Measurements from ENCODE around the gene RAB43. TPM values are rescaled to one million over a fixed set of nuclear protein-coding genes. Genes with fewer than 3 reads are reported as not detected.
"Not testable (repeated sequence)": the region's sequence is repeated elsewhere in the genome, so short reads cannot be mapped to it uniquely, and the experiment has no call there.

RAB43 gene
- 8.6 TPM for total RNA-seq

DNA sequence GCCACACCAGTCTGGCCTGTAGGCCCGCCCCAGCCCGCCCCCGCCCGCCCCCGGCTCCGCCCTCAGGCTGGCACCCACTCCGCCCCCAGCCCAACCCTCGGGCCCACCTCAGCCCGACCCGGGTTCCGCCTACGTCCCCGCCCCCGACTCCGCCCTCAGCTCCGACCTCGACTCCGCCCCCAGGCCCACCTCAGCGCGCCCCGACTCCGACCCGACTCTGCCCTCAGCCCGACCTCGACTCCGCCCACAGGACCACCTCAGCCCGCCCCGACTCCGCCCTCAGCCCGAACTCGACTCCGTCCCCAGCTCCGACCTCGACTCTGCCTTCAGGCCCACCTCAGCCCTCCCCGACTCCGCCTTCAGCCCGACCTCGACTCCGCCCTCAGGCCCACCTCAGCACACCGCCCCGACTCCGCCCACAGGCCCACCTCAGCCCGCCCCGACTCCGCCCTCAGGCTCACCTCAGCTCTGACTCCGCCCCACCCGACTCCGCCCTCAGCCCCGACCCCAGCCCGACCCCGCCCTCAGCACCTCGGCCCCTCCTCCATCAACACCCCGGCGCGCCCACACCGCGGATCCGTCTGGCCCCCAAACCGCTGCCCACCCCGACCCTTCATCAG, at the start of gene RAB43:
TSS of gene RAB43 (minus strand) at position 13 of the 620 bp plus-strand sequence. CDS start 315 bp downstream, outside the sequence.
- no peak for TF ChIP-seq POLR2A (IDR thresholded peaks at IDR 0.05)
- TF ChIP-seq POLR2AphosphoS5 (IDR thresholded peaks at IDR 0.05; ENCODE audit: insufficient read depth in 1 of 2, low read depth in 1 of 2): no peak
- TF ChIP-seq, protein P1, sequence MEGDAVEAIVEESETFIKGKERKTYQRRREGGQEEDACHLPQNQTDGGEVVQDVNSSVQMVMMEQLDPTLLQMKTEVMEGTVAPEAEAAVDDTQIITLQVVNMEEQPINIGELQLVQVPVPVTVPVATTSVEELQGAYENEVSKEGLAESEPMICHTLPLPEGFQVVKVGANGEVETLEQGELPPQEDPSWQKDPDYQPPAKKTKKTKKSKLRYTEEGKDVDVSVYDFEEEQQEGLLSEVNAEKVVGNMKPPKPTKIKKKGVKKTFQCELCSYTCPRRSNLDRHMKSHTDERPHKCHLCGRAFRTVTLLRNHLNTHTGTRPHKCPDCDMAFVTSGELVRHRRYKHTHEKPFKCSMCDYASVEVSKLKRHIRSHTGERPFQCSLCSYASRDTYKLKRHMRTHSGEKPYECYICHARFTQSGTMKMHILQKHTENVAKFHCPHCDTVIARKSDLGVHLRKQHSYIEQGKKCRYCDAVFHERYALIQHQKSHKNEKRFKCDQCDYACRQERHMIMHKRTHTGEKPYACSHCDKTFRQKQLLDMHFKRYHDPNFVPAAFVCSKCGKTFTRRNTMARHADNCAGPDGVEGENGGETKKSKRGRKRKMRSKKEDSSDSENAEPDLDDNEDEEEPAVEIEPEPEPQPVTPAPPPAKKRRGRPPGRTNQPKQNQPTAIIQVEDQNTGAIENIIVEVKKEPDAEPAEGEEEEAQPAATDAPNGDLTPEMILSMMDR (IDR thresholded peaks at IDR 0.05): no peak
- Histone ChIP-seq H3K27me3 (no peaks in the 10 kb centered on the region), H3K27ac (peak within 1 kb of the TSS; percentile 95), H3K9me3 (no peaks in the 10 kb centered on the region), H3K36me3 (no peaks in the 10 kb centered on the region), H3K4me3 (peak within 1 kb of the TSS; percentile 68 to 85), H3K4me1 (peaks cover 28% of the 10 kb centered on the region)
- DNase-seq (ENCODE audit: extremely low spot score in 2 of 2): peak in 1 of 2 donors; percentile 90
- intact Hi-C loops (cut with DNase I): loop anchor here (10.0 kb wide), 1 partner anchor 67 kb away; no protein-coding TSS in a partner anchor

DNA sequence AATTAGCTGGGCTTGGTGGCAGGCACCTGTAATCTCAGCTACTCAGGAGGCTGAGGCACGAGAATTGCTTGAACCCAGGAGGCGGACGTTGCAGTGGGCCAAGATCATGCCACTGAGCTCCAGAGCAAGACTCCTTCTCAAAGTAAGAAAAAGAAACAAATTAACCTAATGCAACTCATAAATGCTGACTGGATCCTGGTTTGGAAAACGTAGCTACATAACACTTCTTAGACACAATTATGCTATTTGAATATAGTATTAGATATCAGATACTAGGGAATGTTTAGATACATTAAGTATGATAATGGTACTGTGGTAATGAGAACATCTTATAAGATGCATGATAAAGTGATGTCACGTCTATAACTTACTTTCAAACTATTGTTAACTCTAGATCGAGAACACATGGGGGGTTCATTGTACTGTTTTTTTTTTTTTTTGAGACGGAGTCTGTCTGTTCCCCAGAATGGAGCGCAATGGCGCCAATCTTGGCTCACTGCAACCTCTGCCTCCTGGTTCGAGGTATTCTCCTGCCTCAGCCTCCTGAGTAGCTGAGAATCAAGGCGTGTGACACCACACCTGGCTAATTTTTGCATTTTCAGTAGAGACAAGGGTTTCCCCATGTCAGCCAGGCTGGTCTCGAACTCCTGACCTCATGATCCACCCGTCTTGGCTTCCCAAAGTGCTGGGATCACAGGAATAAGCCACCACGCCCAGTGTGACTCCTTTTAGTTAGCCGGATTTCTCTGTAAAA, 45.2 kb upstream of the RAB43 start:
- Histone ChIP-seq H3K4me3 (no peak overlapping the region), H3K4me1 (peaks cover 10% of the 10 kb centered on the region), H3K36me3 (peaks cover 0 to 64% of the 10 kb centered on the region in 2 donors), H3K27ac (no peak overlapping the region), H3K27me3 (no peaks in the 10 kb centered on the region), H3K9me3 (no peaks in the 10 kb centered on the region)
- intact Hi-C loops (cut with DNase I): no loop called here
- no peak for DNase-seq (ENCODE audit: extremely low spot score in 2 of 2)
- TF ChIP-seq POLR2A (IDR thresholded peaks at IDR 0.05) (no peak), POLR2AphosphoS5 (IDR thresholded peaks at IDR 0.05; ENCODE audit: insufficient read depth in 1 of 2, low read depth in 1 of 2) (no peak)
- TF ChIP-seq, protein P1 (IDR thresholded peaks at IDR 0.05): no peak

DNA sequence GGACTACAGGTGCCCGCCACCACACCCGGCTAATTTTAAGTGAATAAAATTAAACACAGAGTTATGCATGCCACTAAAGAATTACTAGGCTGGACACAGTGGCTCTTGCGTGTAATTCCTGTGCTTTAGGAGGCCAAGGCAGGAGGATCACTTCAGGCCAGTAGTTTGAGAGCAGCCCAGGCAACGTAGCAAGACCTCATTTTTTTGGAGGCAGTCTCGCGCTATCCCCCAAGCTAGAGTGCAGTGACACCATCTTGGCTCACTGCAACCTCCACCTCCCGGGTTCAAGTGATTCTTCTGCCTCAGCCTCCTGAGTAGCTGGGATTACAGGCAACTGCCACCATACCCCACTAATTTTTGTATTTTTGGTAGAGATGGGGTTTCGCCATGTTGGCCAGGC, 44.0 kb upstream of the RAB43 start:
- intact Hi-C loops (cut with DNase I); DNase-seq (ENCODE audit: extremely low spot score in 2 of 2); H3K27ac ChIP-seq; H3K9me3 ChIP-seq; H3K4me3 ChIP-seq; H3K27me3 ChIP-seq: not testable (repeated sequence)
- Histone ChIP-seq H3K36me3 (peaks cover 0 to 53% of the 10 kb centered on the region in 2 donors), H3K4me1 (peaks cover 11% of the 10 kb centered on the region)

DNA sequence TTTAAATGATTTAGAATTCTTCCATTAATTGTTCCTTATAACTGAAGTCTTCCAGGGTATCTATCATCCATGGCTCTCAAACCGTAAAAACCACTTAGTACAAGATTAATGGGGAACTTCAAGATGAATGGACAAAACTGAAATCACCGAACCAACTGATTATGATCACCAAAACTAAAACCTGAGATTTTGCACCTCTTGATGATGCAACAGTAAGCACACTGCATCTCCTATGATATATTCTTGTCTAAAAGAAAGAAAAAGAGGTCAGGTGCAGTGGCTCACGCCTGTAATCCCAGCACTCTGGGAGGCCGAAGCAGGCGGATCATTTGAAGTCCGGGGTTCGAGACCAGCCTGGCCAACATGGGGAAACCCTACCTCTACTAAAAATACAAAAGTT, 42.9 kb upstream of the RAB43 start:
- Histone ChIP-seq H3K36me3 (peaks cover 0 to 42% of the 10 kb centered on the region in 2 donors), H3K9me3 (no peaks in the 10 kb centered on the region), H3K27me3 (no peaks in the 10 kb centered on the region), H3K4me1 (peaks cover 17% of the 10 kb centered on the region), H3K4me3 (no peak overlapping the region), H3K27ac (no peak overlapping the region)
- TF ChIP-seq, protein P1 (IDR thresholded peaks at IDR 0.05): no peak
- TF ChIP-seq POLR2AphosphoS5 (IDR thresholded peaks at IDR 0.05; ENCODE audit: insufficient read depth in 1 of 2, low read depth in 1 of 2): no peak
- TF ChIP-seq POLR2A (IDR thresholded peaks at IDR 0.05): no peak
- no peak for DNase-seq (ENCODE audit: extremely low spot score in 2 of 2)
- intact Hi-C loops (cut with DNase I): no loop called here

DNA sequence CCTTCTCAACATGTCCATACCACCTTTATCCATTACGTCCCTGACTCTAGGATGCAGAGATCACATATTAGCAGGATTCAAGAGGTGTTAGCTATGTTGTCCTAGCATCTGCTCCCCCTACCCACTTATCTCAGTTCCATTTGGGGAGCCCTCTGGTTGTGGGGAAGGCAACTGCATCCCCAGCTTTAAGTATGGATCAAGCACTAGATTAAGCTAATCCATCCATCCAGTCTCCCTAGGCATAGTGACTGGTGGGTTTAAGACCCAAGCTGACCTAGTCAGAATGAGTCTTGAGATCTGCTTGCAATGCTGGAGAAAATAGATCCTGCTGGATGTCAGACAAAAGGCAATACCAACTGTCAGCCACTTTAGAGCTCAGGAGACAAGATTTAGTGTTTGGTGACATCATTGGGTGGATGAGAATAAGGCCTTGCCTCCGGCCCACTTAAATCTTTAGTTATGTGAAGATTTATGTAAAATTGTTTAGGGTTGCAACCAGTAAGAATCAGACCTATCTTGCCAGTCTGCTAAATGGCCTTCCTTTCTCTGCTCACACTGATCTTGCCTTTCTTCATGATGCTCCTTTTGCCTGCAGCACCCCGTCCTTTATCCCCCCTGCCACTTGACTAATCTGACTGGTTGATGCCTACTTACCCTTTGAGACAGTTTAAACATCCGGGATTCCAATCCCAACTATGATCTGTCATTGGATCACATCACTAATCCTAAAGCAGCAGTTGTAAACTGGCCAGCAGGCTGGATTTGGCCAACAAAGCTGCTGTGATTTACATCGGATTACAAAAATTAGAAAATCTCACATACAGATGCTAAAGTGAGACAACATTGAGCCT, 41.4 kb upstream of the RAB43 start:
- Histone ChIP-seq H3K4me1 (peaks cover 24% of the 10 kb centered on the region), H3K27me3 (no peaks in the 10 kb centered on the region), H3K36me3 (peaks cover 0 to 34% of the 10 kb centered on the region in 2 donors), H3K27ac (peak overlapping the region; percentile 90), H3K4me3 (no peak overlapping the region), H3K9me3 (no peaks in the 10 kb centered on the region)
- no peak for DNase-seq (ENCODE audit: extremely low spot score in 2 of 2)
- intact Hi-C loops (cut with DNase I): no loop called here
- TF ChIP-seq POLR2AphosphoS5 (IDR thresholded peaks at IDR 0.05; ENCODE audit: insufficient read depth in 1 of 2, low read depth in 1 of 2) (no peak), POLR2A (IDR thresholded peaks at IDR 0.05) (no peak)
- TF ChIP-seq, protein P1 (IDR thresholded peaks at IDR 0.05): no peak

Measured in vagina (tissue), 2 donors.